ENCODE measurements around the gene TXNDC17. TPM values are rescaled to one million over a fixed set of nuclear protein-coding genes. Genes with fewer than 3 reads are reported as not detected.

Gene TXNDC17
- total and polyA plus RNA-seq, 3 donors from 2014 or later = 101 to 119 (median 119) TPM

DNA sequence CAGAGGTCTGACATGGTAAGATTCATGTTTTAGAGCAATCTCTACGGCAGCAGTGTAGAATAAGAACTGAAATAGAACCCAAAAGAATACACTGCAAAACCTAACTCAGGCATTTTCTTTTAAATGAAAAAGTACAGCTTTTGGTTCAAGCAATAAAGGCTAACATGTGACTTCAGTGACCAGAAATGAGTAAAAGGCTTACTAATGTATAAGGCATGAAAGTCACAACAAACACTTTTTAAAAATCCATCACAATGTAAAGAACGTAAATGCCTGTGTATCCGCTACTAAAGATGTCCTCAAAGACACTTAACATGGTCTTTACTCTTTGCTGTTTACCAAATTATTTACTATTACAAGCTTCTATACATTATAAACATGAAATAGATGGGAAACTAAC lies 16.9 kb upstream of the TXNDC17 start:
- Histone ChIP-seq H3K9me3 (no peaks in the 10 kb centered on the region), H3K4me3 (no peak overlapping the region), H3K27me3 (no peaks in the 10 kb centered on the region), H3K27ac (no peak overlapping the region), H3K36me3 (ENCODE audit: low read depth, missing control alignments) (no peaks in the 10 kb centered on the region), H3K4me1 (no peaks in the 10 kb centered on the region)
- intact Hi-C loops (cut with DNase I; ENCODE audit: low total_unique reads) = no loop called here
- TF ChIP-seq, protein P1, sequence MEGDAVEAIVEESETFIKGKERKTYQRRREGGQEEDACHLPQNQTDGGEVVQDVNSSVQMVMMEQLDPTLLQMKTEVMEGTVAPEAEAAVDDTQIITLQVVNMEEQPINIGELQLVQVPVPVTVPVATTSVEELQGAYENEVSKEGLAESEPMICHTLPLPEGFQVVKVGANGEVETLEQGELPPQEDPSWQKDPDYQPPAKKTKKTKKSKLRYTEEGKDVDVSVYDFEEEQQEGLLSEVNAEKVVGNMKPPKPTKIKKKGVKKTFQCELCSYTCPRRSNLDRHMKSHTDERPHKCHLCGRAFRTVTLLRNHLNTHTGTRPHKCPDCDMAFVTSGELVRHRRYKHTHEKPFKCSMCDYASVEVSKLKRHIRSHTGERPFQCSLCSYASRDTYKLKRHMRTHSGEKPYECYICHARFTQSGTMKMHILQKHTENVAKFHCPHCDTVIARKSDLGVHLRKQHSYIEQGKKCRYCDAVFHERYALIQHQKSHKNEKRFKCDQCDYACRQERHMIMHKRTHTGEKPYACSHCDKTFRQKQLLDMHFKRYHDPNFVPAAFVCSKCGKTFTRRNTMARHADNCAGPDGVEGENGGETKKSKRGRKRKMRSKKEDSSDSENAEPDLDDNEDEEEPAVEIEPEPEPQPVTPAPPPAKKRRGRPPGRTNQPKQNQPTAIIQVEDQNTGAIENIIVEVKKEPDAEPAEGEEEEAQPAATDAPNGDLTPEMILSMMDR (IDR thresholded peaks at IDR 0.05) = no peak
- no peak for TF ChIP-seq POLR2A (IDR thresholded peaks at IDR 0.05)
- 95 to 96% methylated on average over 3 of the region's 3 CpGs for WGBS, 2 donors
- DNase-seq = no peak

DNA sequence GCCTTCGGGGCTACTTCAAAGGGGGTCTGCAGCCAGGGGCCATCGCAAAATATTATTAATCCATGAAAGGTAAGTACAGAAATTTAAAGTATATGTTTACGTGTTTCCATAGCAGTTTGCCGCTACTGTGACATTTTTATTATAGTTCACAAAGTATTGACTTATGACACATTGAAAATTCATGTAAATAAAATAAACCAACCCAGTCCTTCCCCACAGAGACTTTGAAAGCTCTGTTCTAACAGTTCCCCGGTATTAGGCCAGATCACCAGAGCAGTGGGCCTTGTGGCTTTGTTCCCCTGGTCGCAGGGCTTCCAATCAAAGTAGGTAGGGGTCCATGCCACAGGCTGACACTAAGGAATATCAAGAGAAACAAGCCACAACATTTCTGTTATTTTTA lies 14.2 kb upstream of the TXNDC17 start:
- no peak overlapping the region for H3K27ac ChIP-seq
- intact Hi-C loops (cut with DNase I; ENCODE audit: low total_unique reads) = no loop called here
- no peaks in the 10 kb centered on the region for H3K9me3 ChIP-seq
- no peaks in the 10 kb centered on the region for H3K4me1 ChIP-seq
- no peaks in the 10 kb centered on the region for H3K27me3 ChIP-seq
- no peak for DNase-seq
- TF ChIP-seq, protein P1 (IDR thresholded peaks at IDR 0.05) = no peak
- no peak for TF ChIP-seq POLR2A (IDR thresholded peaks at IDR 0.05)
- H3K36me3 ChIP-seq (ENCODE audit: low read depth, missing control alignments) = no peaks in the 10 kb centered on the region
- H3K4me3 ChIP-seq = no peak overlapping the region
- 87 to 96% methylated on average over 6 of the region's 6 CpGs for WGBS, 2 donors

DNA sequence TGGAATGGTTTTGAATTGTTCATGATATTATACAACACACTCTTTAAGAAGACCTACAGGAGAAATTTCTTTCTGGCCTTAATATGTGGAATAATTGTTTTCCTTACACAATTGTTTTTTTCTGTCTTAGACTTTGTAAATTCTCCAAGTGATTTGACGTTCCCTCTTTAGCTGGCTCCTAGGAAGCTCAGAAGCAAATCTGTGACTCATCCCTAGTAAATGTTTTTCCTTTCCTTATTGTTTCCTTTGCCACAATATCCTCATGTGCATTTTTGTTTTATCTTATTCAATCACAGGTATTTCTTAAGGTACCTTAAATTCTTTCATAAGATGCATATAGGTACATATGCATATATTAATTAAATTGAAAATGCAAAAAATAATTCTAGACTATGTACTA lies 13.8 kb upstream of the TXNDC17 start:
- H3K36me3 ChIP-seq (ENCODE audit: low read depth, missing control alignments) = no peaks in the 10 kb centered on the region
- no peak for DNase-seq
- WGBS, 2 donors = 76 to 79% methylated on average over 1 of the region's 1 CpG

DNA sequence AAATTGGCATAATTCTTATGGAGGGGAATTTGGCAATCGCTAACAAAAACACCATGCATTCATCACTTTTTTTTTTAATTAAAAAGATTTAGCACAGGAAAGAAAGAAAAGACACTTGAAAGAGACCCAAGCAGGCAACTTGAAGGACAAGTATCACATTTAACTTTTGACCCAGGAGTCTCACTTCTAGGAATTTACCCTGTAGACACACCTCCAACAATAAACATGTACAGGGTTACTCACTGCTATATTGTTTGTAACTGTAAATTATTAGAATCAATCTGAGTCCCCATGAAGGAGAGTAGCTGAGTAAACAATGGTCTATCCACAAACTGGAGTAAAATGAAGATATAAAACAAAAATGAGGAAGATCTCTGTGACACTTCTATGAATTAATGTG lies 10.5 kb upstream of the TXNDC17 start:
- H3K9me3 ChIP-seq = no peaks in the 10 kb centered on the region
- H3K27me3 ChIP-seq = no peaks in the 10 kb centered on the region
- no peak for DNase-seq
- 96 to 100% methylated on average over 1 of the region's 1 CpG for WGBS, 2 donors
- no peaks in the 10 kb centered on the region for H3K4me1 ChIP-seq
- H3K4me3 ChIP-seq = no peak overlapping the region
- H3K27ac ChIP-seq = no peak overlapping the region
- intact Hi-C loops (cut with DNase I; ENCODE audit: low total_unique reads) = no loop called here
- TF ChIP-seq, protein P1 (IDR thresholded peaks at IDR 0.05) = no peak
- TF ChIP-seq POLR2A (IDR thresholded peaks at IDR 0.05) = no peak
- no peaks in the 10 kb centered on the region for H3K36me3 ChIP-seq (ENCODE audit: low read depth, missing control alignments)

More for the DNA sequence above, 13.8 kb upstream of the TXNDC17 start:
- H3K27me3 ChIP-seq = no peaks in the 10 kb centered on the region
- no peaks in the 10 kb centered on the region for H3K9me3 ChIP-seq
- intact Hi-C loops (cut with DNase I; ENCODE audit: low total_unique reads) = no loop called here
- no peak overlapping the region for H3K4me3 ChIP-seq
- no peaks in the 10 kb centered on the region for H3K4me1 ChIP-seq
- H3K27ac ChIP-seq = no peak overlapping the region
- TF ChIP-seq, protein P1 (IDR thresholded peaks at IDR 0.05) = no peak
- TF ChIP-seq POLR2A (IDR thresholded peaks at IDR 0.05) = no peak

DNA sequence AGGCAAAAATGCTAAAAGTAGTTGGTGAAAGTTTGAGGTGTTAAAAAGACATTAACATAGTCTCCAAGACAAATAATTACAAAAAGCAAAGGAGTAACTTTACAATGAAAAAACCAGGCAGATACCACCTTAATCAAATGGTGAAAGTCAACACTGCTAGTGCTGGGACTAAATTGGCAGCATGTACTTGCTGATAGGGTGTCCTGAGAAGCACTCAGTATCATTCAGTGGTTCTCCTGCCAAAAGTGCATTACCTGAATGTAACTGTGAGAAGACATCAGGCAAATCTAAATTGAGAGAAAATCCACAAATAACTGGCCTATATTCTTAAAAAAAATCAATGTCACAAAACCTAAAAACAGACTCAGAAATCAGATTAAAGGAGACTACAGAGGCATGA lies 8.3 kb upstream of the TXNDC17 start:
- H3K4me1 ChIP-seq = no peaks in the 10 kb centered on the region
- intact Hi-C loops (cut with DNase I; ENCODE audit: low total_unique reads) = no loop called here
- no peaks in the 10 kb centered on the region for H3K36me3 ChIP-seq (ENCODE audit: low read depth, missing control alignments)
- no peak overlapping the region for H3K27ac ChIP-seq
- no peak for TF ChIP-seq POLR2A (IDR thresholded peaks at IDR 0.05)
- TF ChIP-seq, protein P1 (IDR thresholded peaks at IDR 0.05) = no peak
- no peak for DNase-seq
- no peaks in the 10 kb centered on the region for H3K27me3 ChIP-seq
- H3K9me3 ChIP-seq = no peaks in the 10 kb centered on the region
- H3K4me3 ChIP-seq = no peak overlapping the region

All from testis (tissue), 3 donors.